Stimulated activated CD8-positive, alpha-beta memory T cell treated with anti-CD3 and anti-CD28 coated beads, Interleukin-4, amount 100 ng/mL, for 48 hours (primary cell): ENCODE data around the gene PPP4R2.

Source experiments
- DNase-seq: peaks from one replicate; pipeline ENCODE4 v3.0.0-alpha.2; 2020

PPP4R2 gene

GRCh38 chr3:73071952-73072351, 75.3 kb downstream of the PPP4R2 start:
- no peak for DNase-seq

GRCh38 chr3:73072634-73073033, 76.0 kb downstream of the PPP4R2 start:
- DNase-seq: no peak

GRCh38 chr3:73073091-73073707, 76.6 kb downstream of the PPP4R2 start:
- no peak for DNase-seq

- no peak for DNase-seq
Observed at GRCh38 chr3:73074781-73075180, 78.2 kb downstream of the PPP4R2 start.

- DNase-seq: peak; percentile 43
Observed at GRCh38 chr3:73080216-73080966, 83.8 kb downstream of the PPP4R2 start.

- no peak for DNase-seq
Observed at GRCh38 chr3:73081140-73081539, 84.5 kb downstream of the PPP4R2 start.

- DNase-seq: no peak
Observed at GRCh38 chr3:73084170-73084569, 87.6 kb downstream of the PPP4R2 start.

GRCh38 chr3:73086071-73086494, 89.5 kb downstream of the PPP4R2 start:
- DNase-seq: peak; percentile 69

- no peak for DNase-seq
Observed at GRCh38 chr3:73094129-73094528, 97.5 kb downstream of the PPP4R2 start.

GRCh38 chr3:73094951-73095350, 98.3 kb downstream of the PPP4R2 start:
- no peak for DNase-seq

- no peak for DNase-seq
Observed at GRCh38 chr3:73096169-73096568, 99.6 kb downstream of the PPP4R2 start.

- DNase-seq: no peak
Observed at GRCh38 chr3:73098026-73098425, 101.4 kb downstream of the PPP4R2 start.

- DNase-seq: no peak
Observed at GRCh38 chr3:73098873-73099272, 102.3 kb downstream of the PPP4R2 start.

GRCh38 chr3:73100741-73101559, 104.3 kb downstream of the PPP4R2 start:
- peak; percentile 93 for DNase-seq

- no peak for DNase-seq
Observed at GRCh38 chr3:73101881-73102280, 105.3 kb downstream of the PPP4R2 start.

- no peak for DNase-seq
Observed at GRCh38 chr3:73107215-73107614, 110.6 kb downstream of the PPP4R2 start.

GRCh38 chr3:73107676-73108187, 111.1 kb downstream of the PPP4R2 start:
- no peak for DNase-seq

- DNase-seq: no peak
Observed at GRCh38 chr3:73108750-73109149, 112.1 kb downstream of the PPP4R2 start.

GRCh38 chr3:73110530-73110929, 113.9 kb downstream of the PPP4R2 start:
- no peak for DNase-seq

GRCh38 chr3:73114711-73115110, 118.1 kb downstream of the PPP4R2 start:
- DNase-seq: no peak

GRCh38 chr3:73115806-73116205, 119.2 kb downstream of the PPP4R2 start:
- DNase-seq: no peak
